HepG2 (cell line): ENCODE results near the gene APCDD1L. TPM values are rescaled to one million over a fixed set of nuclear protein-coding genes. Genes with fewer than 3 reads are reported as not detected.

Experiments
- ATAC-seq: fragments of 200-7000 bp; cut with Tn5 transposase; 3 replicates; pipeline ENCODE4 v1.9.1; 2020; ENCODE audit warnings: mild to moderate bottlenecking, moderate library complexity
- BruUV-seq: library from RNA; stranded (reverse); fragments of 400-500 nt; replicated peaks from 2 replicates; lab custom pipeline; 2021; lab: Mats Ljungman, UMichigan
- CTCF ChIA-PET: fragments of 300-600 bp; formaldehyde crosslinking; extraction: SDS; loops from one replicate; lab custom pipeline; 2021; ENCODE audit warnings: low total read pairs, inconsistent platforms, low intra/inter-chr PET ratio; lab: Yijun Ruan, JAX
- POLR2A ChIA-PET: fragments of 350-600 bp; sonication (Branson Sonifier 250); formaldehyde crosslinking; loops from one replicate; lab custom pipeline; 2020; ENCODE audit warnings: antibody characterized with exemption, inconsistent platforms; lab: Yijun Ruan, JAX
- DNase-seq: peaks from one replicate; pipeline ENCODE4 v3.0.0-alpha.2; 2015; ENCODE audit warnings: low spot score
- FAIRE-seq: peaks from 3 replicates; lab custom pipeline; 2011; peaks lifted over from hg19 to GRCh38; lab: Jason Lieb, UNC
- H2AFZ ChIP-seq: one replicate; pipeline ENCODE4 v1.6.1; 2011; ENCODE audit warnings: low read length, inconsistent platforms
- H3K27ac ChIP-seq: fragments of 300-600 bp; 3 replicates; pipeline ENCODE4 v1.8.0; 2011; ENCODE audit warnings: mixed run types, mild to moderate bottlenecking, mixed read lengths, low read length, inconsistent platforms; ENCODE audit not compliant: insufficient read depth; ENCODE audit errors: extremely low read length
- H3K27me3 ChIP-seq, 2 experiments: fragments of 200-600 bp in 1 of 2; 2 replicates in 1 of 2; 3 replicates in 1 of 2; pipeline versions ENCODE4 v1.6.0 to v1.8.0; 2011; ENCODE audit warnings: low read length in 2 of 2, mild to moderate bottlenecking in 2 of 2, moderate library complexity in 2 of 2, inconsistent platforms in 1 of 2; ENCODE audit not compliant: insufficient read depth in 2 of 2, control insufficient read depth in 1 of 2
- H3K36me3 ChIP-seq, 2 experiments: fragments of 200-600 bp in 1 of 2; replicated peaks in 1 of 2; 2 replicates in 1 of 2; 3 replicates in 1 of 2; pipeline versions ENCODE4 v1.5.1 to v1.8.0; 2011; ENCODE audit warnings: low read length in 2 of 2, inconsistent platforms in 1 of 2; ENCODE audit not compliant: insufficient read depth in 2 of 2, control insufficient read depth in 1 of 2
- H3K4me1 ChIP-seq: 2 replicates; pipeline ENCODE4 v1.5.1; 2012; ENCODE audit warnings: low read length, inconsistent platforms; ENCODE audit not compliant: insufficient read depth
- H3K4me2 ChIP-seq: 2 replicates; pipeline ENCODE4 v1.6.0; 2011; ENCODE audit warnings: low read depth, low read length, inconsistent platforms
- H3K4me3 ChIP-seq, 3 experiments: fragments of 200-600 bp in 1 of 3; sonication (generic), shearing (Covaris generic) in 1 of 3; replicated peaks in 1 of 3; 2 replicates each; pipeline ENCODE4 v1.5.1; 2011 to 2016; ENCODE audit warnings: low read length in 3 of 3, inconsistent platforms in 2 of 3, low read depth in 2 of 3, mild to moderate bottlenecking in 2 of 3, control low read depth in 1 of 3, mixed read lengths in 1 of 3; ENCODE audit not compliant: insufficient read depth in 1 of 3
- H3K79me2 ChIP-seq: one replicate; pipeline ENCODE4 v1.6.1; 2011; ENCODE audit warnings: low read length, inconsistent platforms; ENCODE audit not compliant: insufficient read depth
- H3K9ac ChIP-seq: 2 replicates; pipeline ENCODE4 v1.6.0; 2011; ENCODE audit warnings: mild to moderate bottlenecking, low read depth, low read length, inconsistent platforms; ENCODE audit not compliant: insufficient read depth
- H3K9me3 ChIP-seq: 2 replicates; pipeline ENCODE4 v1.5.1; 2012; ENCODE audit warnings: mild to moderate bottlenecking, low read length
- H4K20me1 ChIP-seq: 2 replicates; pipeline ENCODE4 v1.6.0; 2011; ENCODE audit warnings: inconsistent platforms, mild to moderate bottlenecking, low read length, moderate library complexity; ENCODE audit not compliant: insufficient read depth
- ARID3A ChIP-seq: IDR thresholded peaks from 2 replicates; pipeline ENCODE4 v1.6.1; 2012; ENCODE audit warnings: low read depth, low read length, improper control_type of control experiment
- GPN1 ChIP-seq: sonication (generic); formaldehyde crosslinking; IDR thresholded peaks from 2 replicates; pipeline ENCODE4 v1.5.1; 2020; ENCODE audit warnings: missing genetic modification reagents, borderline replicate concordance
- KAT8 ChIP-seq: IDR thresholded peaks from 2 replicates; pipeline ENCODE4 v1.6.1; 2016; ENCODE audit warnings: missing genetic modification reagents, missing compliant biosample characterization
- RFX1 ChIP-seq: fragments of 450-650 bp; IDR thresholded peaks from 2 replicates; pipeline ENCODE4 v1.6.1; 2017
- SMAD1 ChIP-seq: sonication (generic); formaldehyde crosslinking; IDR thresholded peaks from 2 replicates; pipeline ENCODE4 v1.4.0; 2020; ENCODE audit warnings: missing genetic modification reagents, low read depth, mild to moderate bottlenecking, borderline replicate concordance
- TCF7L2 ChIP-seq: IDR thresholded peaks from 2 replicates; pipeline ENCODE4 v1.6.1; 2011; ENCODE audit warnings: mild to moderate bottlenecking, low read depth, low read length, moderate library complexity
- THYN1 ChIP-seq: sonication (generic); formaldehyde crosslinking; IDR thresholded peaks from 2 replicates; pipeline ENCODE4 v1.8.1; 2023; ENCODE audit warnings: low read depth, mild to moderate bottlenecking, moderate library complexity, missing genetic modification reagents, borderline replicate concordance
- ZNF558 ChIP-seq: sonication (generic); formaldehyde crosslinking; IDR thresholded peaks from 2 replicates; pipeline ENCODE4 v1.9.0; 2022; ENCODE audit warnings: mild to moderate bottlenecking, missing genetic modification reagents, borderline replicate concordance
- WGBS: methylation state at CpG from one replicate; pipeline ENCODE4 v1.1.6; 2017; ENCODE audit warnings: low lambda C conversion rate; 5-methylcytosine and 5-hydroxymethylcytosine counted together
- in situ Hi-C: cut with HindIII; loops from 2 replicates; pipeline ENCODE4 v1.10.0; 2017; ENCODE audit warnings: low pct_unique_long_range_greater_than_20kb; ENCODE audit not compliant: extremely low pct_ligation_motif_present
- intact Hi-C: fragments of 100-400 bp; cut with micrococcal nuclease; formaldehyde crosslinking; loops from one replicate; pipeline ENCODE4 v1.10.0; 2022; ENCODE audit not compliant: unreplicated experiment
- polyA plus RNA-seq, 8 experiments: library from polyadenylated mRNA; depleted of rRNA in 3 of 8; stranded (reverse) in 7 of 8; unstranded in 1 of 8; fragments of >200 nt; fragmentation: Illumina TruSeq in 4 of 8; extraction: Trizol in 4 of 8; gene quantifications; 2 replicates each; pipeline versions ENCODE4 v1.2.1 to v1.2.3, GENCODE V29; 2011 to 2016; ENCODE audit warnings: low read depth in 4 of 8, missing spikeins in 1 of 8, mixed read lengths in 1 of 8; ENCODE audit not compliant: insufficient read depth in 1 of 8
- total RNA-seq, 5 experiments: library from RNA; depleted of rRNA; stranded (reverse); fragments of >200 nt; fragmentation: Illumina TruSeq; extraction: Trizol; gene quantifications; 2 replicates each; pipeline ENCODE4 v1.2.3, GENCODE V29; 2016; ENCODE audit warnings: low read depth in 1 of 5

The APCDD1L gene
- total and polyA plus RNA-seq, 2 of the 13 experiments (the other 11 are each of a cell fraction or from before 2014, with no cell fraction given): not detected

GRCh38 chr20:58450254-58450653 is 64.9 kb downstream of the APCDD1L start:
- 95% methylated on average over 10 of the region's 10 CpGs for WGBS
- H2AFZ ChIP-seq: no peak overlapping the region
- no peak overlapping the region for H3K27ac ChIP-seq
- H3K79me2 ChIP-seq: no peaks in the 10 kb centered on the region
- no peak overlapping the region for H3K9ac ChIP-seq
- no peak for DNase-seq
- H3K4me1 ChIP-seq: no peaks in the 10 kb centered on the region
- FAIRE-seq: no peak
- no TSS peak for BruUV-seq
- TF ChIP-seq RFX1 (no peak), TCF7L2 (no peak), ARID3A (no peak), THYN1 (CRISPR knock-in tag) (no peak), SMAD1 (CRISPR knock-in tag) (no peak), KAT8 (CRISPR knock-in tag) (no peak), ZNF558 (CRISPR knock-in tag) (no peak), GPN1 (CRISPR knock-in tag) (no peak)
- TF ChIP-seq, all 625 proteins: peak for 0
- in situ Hi-C loops: no loop called here
- Histone ChIP-seq H3K9me3 (peaks cover 8% of the 10 kb centered on the region; the same call in 1 of the 2 replicates), H3K4me3 (no peak overlapping the region), H3K27me3 (no peaks in the 10 kb centered on the region), H3K4me2 (no peak overlapping the region), H4K20me1 (no peaks in the 10 kb centered on the region; the same call in 1 of the 2 replicates), H3K36me3 (peaks cover 11 to 21% of the 10 kb centered on the region in 2 experiments; a peak in 4 of 5 replicates)
- ChIA-PET POLR2A (no interaction called here), CTCF (no interaction called here)
- intact Hi-C loops: no loop called here
- ATAC-seq: no peak
